Measurements from ENCODE around the gene LCN6.
"Not testable (repeated sequence)": the region's sequence is repeated elsewhere in the genome, so short reads cannot be mapped to it uniquely, and the experiment has no call there.

The LCN6 gene

DNA sequence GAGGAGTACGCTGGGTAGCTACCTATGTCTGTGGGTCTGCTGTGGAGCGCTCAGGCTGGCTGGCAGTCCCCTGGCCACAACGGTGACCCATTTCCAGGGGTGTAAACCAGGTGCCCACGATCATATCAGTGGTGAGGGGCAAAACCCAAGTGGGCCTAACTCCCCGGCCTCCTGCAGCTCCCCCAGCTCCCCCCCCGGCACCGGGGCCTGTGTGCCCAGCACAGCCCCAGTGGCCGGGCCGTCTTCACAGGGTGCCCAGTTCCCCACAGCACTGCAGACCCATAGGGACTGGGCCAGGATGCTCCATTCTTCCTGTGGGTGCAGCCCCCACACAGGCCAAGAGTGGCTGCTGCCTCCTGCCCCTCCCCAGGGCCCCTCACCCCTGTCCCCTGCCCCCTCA lies 10.7 kb upstream of the LCN6 start:
- DNase-seq: no peak

GRCh38 chr9:136757751-136758140 lies 9.4 kb upstream of the LCN6 start:
- DNase-seq: no peak

- no peak for DNase-seq
Measured at GRCh38 chr9:136757328-136757727, 9.0 kb upstream of the LCN6 start.

DNA sequence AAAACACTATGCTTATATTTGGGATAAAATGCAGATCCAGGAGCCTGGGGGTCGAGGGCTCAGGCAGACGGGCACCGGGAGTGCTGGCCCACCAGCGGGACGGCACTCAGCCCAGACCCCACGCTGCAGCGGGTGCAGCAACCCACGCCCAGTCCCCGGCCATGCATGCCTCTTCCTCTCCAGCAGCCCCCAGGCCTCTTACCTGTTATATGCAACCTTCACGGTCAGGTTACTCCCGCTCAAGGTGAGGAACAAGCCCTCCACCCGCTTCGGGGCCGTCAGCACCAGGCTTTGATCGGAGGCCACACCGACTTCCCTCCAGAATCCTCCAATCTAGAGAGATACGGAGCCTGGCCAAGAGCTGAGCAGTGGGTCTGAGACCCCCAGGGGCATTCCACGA lies 8.5 kb upstream of the LCN6 start:
- DNase-seq: no peak

- no peak for DNase-seq
Measured at GRCh38 chr9:136756134-136756438, 7.8 kb upstream of the LCN6 start.

DNA sequence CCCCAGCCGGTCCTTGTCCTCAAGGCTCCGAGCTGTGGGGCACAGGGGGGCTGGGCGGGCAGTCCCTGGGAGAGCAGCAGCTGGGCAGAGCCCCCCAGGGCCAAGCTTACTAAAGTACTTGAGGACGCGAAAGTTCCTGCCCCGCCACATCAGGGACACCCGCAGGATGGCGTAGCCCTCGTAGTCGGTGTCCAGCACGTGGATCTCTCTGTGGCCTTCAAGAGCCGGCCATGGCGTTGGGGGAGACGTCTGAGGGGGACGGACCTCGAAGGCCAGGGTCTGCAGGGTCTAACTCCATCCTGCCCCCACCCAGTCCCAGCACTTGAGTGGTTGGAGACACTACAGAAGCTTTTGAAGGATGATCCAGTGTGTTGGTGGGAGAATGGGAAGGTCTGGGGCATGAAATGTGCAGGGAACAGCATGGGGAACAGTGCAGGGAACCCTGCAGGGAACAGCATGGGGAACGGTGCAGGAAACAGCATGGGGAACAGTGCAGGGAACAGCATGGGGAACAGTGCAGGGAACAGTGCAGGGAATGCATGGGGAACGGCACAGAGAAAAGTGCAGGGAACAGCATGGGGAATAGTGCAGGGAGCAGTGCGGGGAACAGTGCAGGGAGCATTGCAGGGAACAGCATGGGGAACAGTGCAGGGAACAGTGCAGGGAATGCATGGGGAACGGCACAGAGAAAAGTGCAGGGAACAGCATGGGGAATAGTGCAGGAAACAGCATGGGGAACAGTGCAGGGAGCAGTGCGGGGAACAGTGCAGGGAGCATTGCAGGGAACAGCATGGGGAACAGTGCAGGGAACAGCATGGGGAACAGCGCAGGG lies 7.2 kb upstream of the LCN6 start:
- DNase-seq: not testable (repeated sequence)

DNA sequence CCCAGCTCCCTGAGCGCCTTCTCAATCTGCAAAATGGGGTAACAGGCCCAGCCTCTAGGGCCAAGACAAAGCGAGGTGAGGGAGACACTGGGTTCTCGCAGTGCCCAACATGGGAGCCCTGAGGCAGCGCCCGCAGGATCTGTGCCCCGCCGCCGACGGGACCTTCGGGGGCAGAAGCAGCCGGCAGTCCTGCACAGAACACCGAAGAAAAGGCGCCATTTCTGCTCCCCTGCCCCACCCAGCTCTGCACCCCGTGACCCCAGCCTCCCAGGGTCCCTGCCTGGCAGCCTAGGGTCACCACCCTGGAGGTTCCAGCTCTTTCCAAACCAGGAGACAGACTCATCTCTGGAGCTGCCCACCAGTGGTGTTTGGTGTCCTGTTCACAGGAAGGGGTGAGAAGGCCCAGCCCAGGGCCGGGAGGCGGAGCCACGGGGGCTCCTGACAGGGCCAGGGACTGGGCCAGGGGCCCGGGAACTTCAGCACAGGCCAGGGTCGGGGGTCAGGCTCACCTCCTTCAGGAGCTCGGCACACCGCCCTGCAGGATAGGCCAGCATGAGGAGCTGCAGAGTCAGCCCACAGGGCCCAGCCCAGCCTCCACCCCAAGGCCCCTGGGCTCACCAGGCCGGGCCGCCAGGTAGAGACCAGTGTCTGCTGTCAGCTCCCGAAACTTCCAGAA lies 6.4 kb upstream of the LCN6 start:
- no peak for DNase-seq

- no peak for DNase-seq
Measured at GRCh38 chr9:136754059-136754572, 5.8 kb upstream of the LCN6 start.

GRCh38 chr9:136753371-136754058 lies 5.2 kb upstream of the LCN6 start:
- no peak for DNase-seq

DNA sequence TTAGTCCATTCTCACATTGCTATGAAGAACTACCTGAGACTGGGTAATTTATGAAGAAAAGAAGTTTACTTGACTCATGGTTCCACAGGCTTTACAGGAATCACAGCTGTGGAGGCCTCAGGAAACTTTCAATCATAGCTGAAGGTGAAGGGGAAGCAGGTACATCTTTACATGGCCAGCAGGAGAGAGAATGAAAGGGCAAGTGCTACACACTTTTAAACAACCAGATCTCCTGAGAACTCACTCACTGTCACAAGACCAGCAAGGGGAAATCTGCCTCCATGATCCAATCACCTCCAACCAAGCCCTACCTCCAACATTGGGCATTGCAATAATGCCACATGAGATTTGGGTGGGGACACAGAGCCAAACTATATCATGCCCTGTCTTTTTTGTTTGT lies 3.5 kb upstream of the LCN6 start:
- DNase-seq: no peak

GRCh38 chr9:136751244-136751643 lies 2.9 kb upstream of the LCN6 start:
- no peak for DNase-seq

DNA sequence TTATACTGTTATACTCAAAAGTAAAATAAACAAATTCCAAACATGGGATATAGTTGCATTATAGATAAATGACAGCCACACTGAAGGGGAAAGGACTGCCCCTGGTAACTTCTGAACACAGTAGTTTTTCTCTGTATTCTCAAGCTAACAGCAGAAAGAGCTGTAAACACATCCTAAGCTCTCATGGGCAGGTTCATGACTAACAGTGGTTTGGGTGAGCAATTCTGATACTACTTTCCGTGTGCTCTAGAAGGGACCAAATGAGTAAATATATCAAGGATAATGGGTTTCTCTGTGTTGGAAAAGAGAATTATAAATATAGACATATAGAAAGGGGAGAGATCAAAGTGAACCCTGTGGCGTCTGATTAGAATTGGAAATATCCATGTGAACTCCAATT lies 2.2 kb upstream of the LCN6 start:
- no peak for DNase-seq

DNA sequence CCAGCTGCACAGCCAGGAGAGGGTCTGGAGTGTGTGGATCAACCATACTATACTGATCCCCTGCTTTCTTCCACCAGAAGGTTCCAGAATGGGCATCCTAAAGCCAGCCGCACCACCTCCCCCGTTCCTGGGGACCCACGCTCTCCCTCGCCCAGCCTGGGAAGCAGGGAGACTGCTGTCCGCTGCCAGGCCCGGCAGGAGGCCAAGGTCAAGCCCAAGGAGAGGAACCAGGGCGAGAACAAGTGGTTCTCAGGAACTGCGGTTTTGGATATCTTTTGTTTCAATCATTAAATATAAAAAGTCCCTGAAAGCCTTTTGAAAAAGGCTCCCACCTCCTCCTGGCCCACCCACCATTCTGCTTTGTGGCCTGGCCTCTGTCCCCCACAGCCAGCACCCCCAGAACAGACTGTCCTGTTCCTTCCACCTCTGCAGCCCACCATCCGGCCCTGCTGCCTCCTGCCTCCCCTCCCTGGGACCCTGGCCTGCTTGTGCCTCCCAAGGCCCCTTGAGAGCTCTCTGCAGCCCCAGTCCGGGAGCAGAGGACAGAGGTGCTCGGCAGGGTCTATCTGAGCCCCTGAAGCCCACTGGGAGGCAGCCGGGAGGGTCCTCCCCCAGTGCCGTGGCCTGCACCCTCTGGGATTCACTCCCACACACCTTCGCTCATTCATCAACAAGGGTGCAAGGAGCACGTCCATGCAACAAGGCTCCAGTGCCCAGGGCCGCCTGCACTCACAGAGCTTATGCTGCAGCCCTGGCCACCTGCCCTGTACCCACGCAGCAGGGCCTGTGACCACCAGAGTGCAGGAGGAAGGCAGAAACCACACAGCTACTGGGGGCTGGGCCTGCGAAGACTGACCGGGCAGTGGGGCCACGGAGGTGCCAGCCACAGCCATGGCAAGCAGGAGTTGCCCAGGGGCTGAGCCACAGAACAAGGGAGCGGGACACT lies 614 bp upstream of the LCN6 start:
- DNase-seq: no peak

- no peak for DNase-seq
Measured at GRCh38 chr9:136747161-136748060, 914 bp downstream of the LCN6 start.

- DNase-seq: no peak
Measured at GRCh38 chr9:136746621-136747020, 1.7 kb downstream of the LCN6 start.

DNA sequence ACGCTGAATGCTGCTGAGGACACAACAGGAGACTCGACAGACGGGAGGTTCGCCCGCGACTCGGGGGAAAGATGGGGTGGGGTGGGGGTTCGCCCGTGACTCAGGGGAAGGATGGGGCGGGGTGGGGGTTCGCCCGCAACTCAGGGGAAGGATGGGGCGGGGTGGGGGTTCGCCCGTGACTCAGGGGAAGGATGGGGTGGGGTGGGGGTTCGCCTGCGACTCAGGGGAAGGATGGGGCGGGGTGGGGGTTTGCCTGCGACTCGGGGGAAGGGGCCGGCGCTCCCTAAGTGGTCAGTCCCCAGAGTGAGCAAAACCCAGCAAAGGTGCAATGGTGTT lies 2.2 kb downstream of the LCN6 start:
- DNase-seq: no peak

- DNase-seq: no peak
Measured at GRCh38 chr9:136745389-136746154, 2.8 kb downstream of the LCN6 start.

- no peak for DNase-seq
Measured at GRCh38 chr9:136744773-136745172, 3.6 kb downstream of the LCN6 start.

DNA sequence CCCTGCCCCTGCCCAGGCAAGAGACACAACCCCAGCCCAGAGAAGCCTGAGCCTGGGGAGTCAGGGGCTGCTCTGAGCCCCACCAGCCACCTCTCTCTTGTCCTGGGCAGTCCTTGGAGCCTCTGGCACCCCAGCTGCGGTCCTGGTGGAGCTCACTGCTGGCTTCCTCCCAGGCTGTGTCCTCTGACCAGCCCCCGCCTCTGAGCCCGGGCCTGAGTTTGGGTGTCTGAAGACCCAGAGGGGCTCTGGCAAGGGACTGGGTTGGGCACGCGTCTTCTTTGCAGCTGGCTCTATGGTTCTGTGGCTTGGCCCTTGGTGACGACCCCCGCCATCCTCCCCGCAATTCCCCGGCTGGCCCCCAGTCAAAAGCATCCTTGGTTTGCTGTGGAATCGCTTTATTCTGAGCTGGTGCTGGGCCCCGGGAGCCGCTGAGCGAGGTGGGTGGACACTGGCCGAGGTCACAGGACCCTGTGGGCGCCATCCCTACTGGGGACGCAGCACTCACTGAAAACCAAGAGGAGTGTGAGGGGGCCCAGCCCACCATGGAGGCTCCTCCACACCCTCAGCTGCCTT lies 4.6 kb downstream of the LCN6 start:
- DNase-seq: no peak

- DNase-seq: no peak
Measured at GRCh38 chr9:136742591-136743391, 5.5 kb downstream of the LCN6 start, which contains the start of gene LCN10. TSS of gene LCN10 (minus strand) at chr9:136742940. CDS start at chr9:136742903, 37 bp downstream.
